PC-3 (cell line): Measurements from ENCODE around the gene C12orf75.

Experiments used
- EZH2 ChIP-seq: fragments of 300-600 bp; sonication (generic); IDR thresholded peaks from one replicate; pipeline ENCODE4 v1.6.1; 2017; ENCODE audit warnings: antibody characterized with exemption, mild to moderate bottlenecking, low read length; ENCODE audit not compliant: unreplicated experiment
- EZH2phosphoT487 ChIP-seq: fragments of 300-600 bp; sonication (generic); IDR thresholded peaks from 2 replicates; pipeline ENCODE4 v1.6.1; 2018; ENCODE audit warnings: mild to moderate bottlenecking, antibody characterized with exemption, low read length, borderline replicate concordance

DNA sequence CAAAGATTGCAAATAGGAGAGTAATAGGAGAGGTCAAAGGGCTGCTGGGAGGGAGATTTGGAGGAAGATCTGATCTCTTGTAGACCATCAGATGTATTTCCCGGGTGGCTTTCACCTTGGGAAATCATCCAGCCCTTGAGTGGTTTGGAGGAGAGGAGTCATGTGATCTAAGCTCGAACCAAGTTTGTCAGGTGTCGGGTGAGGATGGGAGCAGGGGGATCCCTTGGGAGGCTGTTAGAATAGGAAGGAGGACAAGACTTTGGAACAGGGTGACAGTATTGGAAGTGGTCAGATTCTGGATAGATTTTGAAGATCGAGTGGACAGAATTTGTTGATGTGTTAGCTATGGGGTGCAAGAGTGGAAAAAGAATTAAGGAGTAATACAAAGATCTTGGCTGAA, 46.6 kb downstream of the C12orf75 start:
- no peak for TF ChIP-seq EZH2
- no peak for TF ChIP-seq EZH2phosphoT487
